HepG2 (cell line): Measurements from ENCODE around the gene CCDC154. TPM values are rescaled to one million over a fixed set of nuclear protein-coding genes. Genes with fewer than 3 reads are reported as not detected.

Experiments
- ARHGAP35 ChIP-seq: sonication (generic); formaldehyde crosslinking; IDR thresholded peaks from 2 replicates; pipeline ENCODE4 v1.9.0; 2022; ENCODE audit warnings: mild to moderate bottlenecking, inconsistent platforms, moderate library complexity, missing genetic modification reagents, borderline replicate concordance
- ATM ChIP-seq: fragments of 450-650 bp; IDR thresholded peaks from 2 replicates; pipeline ENCODE4 v1.7.1; 2017; ENCODE audit warnings: mild to moderate bottlenecking, borderline replicate concordance
- FLYWCH1 ChIP-seq: sonication (generic); formaldehyde crosslinking; IDR thresholded peaks from 2 replicates; pipeline ENCODE4 v1.8.1; 2023; ENCODE audit warnings: mild to moderate bottlenecking, missing genetic modification reagents
- GATAD1 ChIP-seq: IDR thresholded peaks from 2 replicates; pipeline ENCODE4 v1.6.1; 2016; ENCODE audit warnings: missing genetic modification reagents, missing compliant biosample characterization
- HOXA7 ChIP-seq: sonication (generic); formaldehyde crosslinking; IDR thresholded peaks from 2 replicates; pipeline ENCODE4 v1.8.1; 2022; ENCODE audit warnings: mild to moderate bottlenecking, missing genetic modification reagents, moderate library complexity
- KDM2A ChIP-seq: sonication (generic); formaldehyde crosslinking; IDR thresholded peaks from 2 replicates; pipeline ENCODE4 v1.4.0; 2020; ENCODE audit warnings: low read depth, missing genetic modification reagents, borderline replicate concordance
- MXD4 ChIP-seq: IDR thresholded peaks from 2 replicates; pipeline ENCODE4 v1.6.1; 2016; ENCODE audit warnings: mild to moderate bottlenecking, missing biosample characterization, missing genetic modification reagents
- PCBP2 ChIP-seq: fragments of 200-400 bp; formaldehyde crosslinking; optimal IDR thresholded peaks from 2 replicates; pipeline ENCODE3; 2018; ENCODE audit warnings: low read length, low read depth; ENCODE audit not compliant: poor library complexity, severe bottlenecking
- PHF5A ChIP-seq: IDR thresholded peaks from one replicate; pipeline ENCODE4 v1.6.1; 2018; ENCODE audit warnings: low read depth, missing genetic modification reagents; ENCODE audit not compliant: unreplicated experiment
- SNAI1 ChIP-seq: sonication (generic); formaldehyde crosslinking; IDR thresholded peaks from 2 replicates; pipeline ENCODE4 v1.5.0; 2020; ENCODE audit warnings: mild to moderate bottlenecking, missing genetic modification reagents, borderline replicate concordance
- YEATS4 ChIP-seq: sonication (generic); formaldehyde crosslinking; IDR thresholded peaks from 2 replicates; pipeline ENCODE4 v1.4.0; 2020; ENCODE audit warnings: missing genetic modification reagents, borderline replicate concordance
- ZFP37 ChIP-seq: sonication (generic); formaldehyde crosslinking; IDR thresholded peaks from 2 replicates; pipeline ENCODE4 v1.4.0; 2020; ENCODE audit warnings: missing genetic modification reagents, borderline replicate concordance
- ZNF207 ChIP-seq: fragments of 450-650 bp; IDR thresholded peaks from 2 replicates; pipeline ENCODE4 v1.6.1; 2016; ENCODE audit warnings: antibody characterized with exemption, borderline replicate concordance
- ZNF331 ChIP-seq: sonication (generic); formaldehyde crosslinking; IDR thresholded peaks from 2 replicates; pipeline ENCODE4 v1.4.0; 2020; ENCODE audit warnings: missing genetic modification reagents
- ZNF552 ChIP-seq: sonication (generic); formaldehyde crosslinking; IDR thresholded peaks from 2 replicates; pipeline ENCODE4 v1.9.0; 2022; ENCODE audit warnings: missing genetic modification reagents, mild to moderate bottlenecking, borderline replicate concordance
- ZNF556 ChIP-seq: sonication (generic); formaldehyde crosslinking; IDR thresholded peaks from 2 replicates; pipeline ENCODE4 v1.4.0; 2020; ENCODE audit warnings: mild to moderate bottlenecking, missing genetic modification reagents, borderline replicate concordance
- ZNF598 ChIP-seq: sonication (generic); formaldehyde crosslinking; IDR thresholded peaks from 2 replicates; pipeline ENCODE4 v1.5.1; 2020; ENCODE audit warnings: mild to moderate bottlenecking, missing genetic modification reagents, borderline replicate concordance
- ZNF607 ChIP-seq: sonication (generic); formaldehyde crosslinking; IDR thresholded peaks from 2 replicates; pipeline ENCODE4 v1.5.1; 2020; ENCODE audit warnings: missing genetic modification reagents, mild to moderate bottlenecking, borderline replicate concordance
- ZNF670 ChIP-seq: sonication (generic); formaldehyde crosslinking; IDR thresholded peaks from 2 replicates; pipeline ENCODE4 v1.8.0; 2022; ENCODE audit warnings: mild to moderate bottlenecking, missing genetic modification reagents, borderline replicate concordance
- ZZZ3 ChIP-seq: sonication (generic); formaldehyde crosslinking; IDR thresholded peaks from 2 replicates; pipeline ENCODE4 v1.4.0; 2020; ENCODE audit warnings: missing genetic modification reagents, mild to moderate bottlenecking, borderline replicate concordance
- polyA plus RNA-seq, 8 experiments: library from polyadenylated mRNA; depleted of rRNA in 3 of 8; stranded (reverse) in 7 of 8; unstranded in 1 of 8; fragments of >200 nt; fragmentation: Illumina TruSeq in 4 of 8; extraction: Trizol in 4 of 8; gene quantifications; 2 replicates each; pipeline versions ENCODE4 v1.2.1 to v1.2.3, GENCODE V29; 2011 to 2016; ENCODE audit warnings: low read depth in 4 of 8, missing spikeins in 1 of 8, mixed read lengths in 1 of 8; ENCODE audit not compliant: insufficient read depth in 1 of 8
- total RNA-seq, 5 experiments: library from RNA; depleted of rRNA; stranded (reverse); fragments of >200 nt; fragmentation: Illumina TruSeq; extraction: Trizol; gene quantifications; 2 replicates each; pipeline ENCODE4 v1.2.3, GENCODE V29; 2016; ENCODE audit warnings: low read depth in 1 of 5
- TF ChIP-seq, protein P1 (sequence below): sonication (generic); formaldehyde crosslinking; conservative IDR thresholded peaks from 2 replicates; pipeline ENCODE4 v1.4.0; 2020; ENCODE audit warnings: missing genetic modification reagents
- TF ChIP-seq, protein P2 (sequence below): IDR thresholded peaks from 2 replicates; pipeline ENCODE4 v1.6.1; 2016; ENCODE audit warnings: missing compliant biosample characterization, missing genetic modification reagents, borderline replicate concordance
- TF ChIP-seq, protein P3 (sequence below): sonication (generic); formaldehyde crosslinking; IDR thresholded peaks from 2 replicates; pipeline ENCODE4 v1.4.0; 2020; ENCODE audit warnings: missing genetic modification reagents, borderline replicate concordance
- TF ChIP-seq, protein P4 (sequence below): sonication (generic); formaldehyde crosslinking; IDR thresholded peaks from 2 replicates; pipeline ENCODE4 v1.4.0; 2020; ENCODE audit warnings: missing genetic modification reagents

Gene CCDC154
- total and polyA plus RNA-seq, 2 of the 13 experiments (the other 11 are each of a cell fraction or from before 2014, with no cell fraction given), result 0.92 to 1.5 TPM

DNA sequence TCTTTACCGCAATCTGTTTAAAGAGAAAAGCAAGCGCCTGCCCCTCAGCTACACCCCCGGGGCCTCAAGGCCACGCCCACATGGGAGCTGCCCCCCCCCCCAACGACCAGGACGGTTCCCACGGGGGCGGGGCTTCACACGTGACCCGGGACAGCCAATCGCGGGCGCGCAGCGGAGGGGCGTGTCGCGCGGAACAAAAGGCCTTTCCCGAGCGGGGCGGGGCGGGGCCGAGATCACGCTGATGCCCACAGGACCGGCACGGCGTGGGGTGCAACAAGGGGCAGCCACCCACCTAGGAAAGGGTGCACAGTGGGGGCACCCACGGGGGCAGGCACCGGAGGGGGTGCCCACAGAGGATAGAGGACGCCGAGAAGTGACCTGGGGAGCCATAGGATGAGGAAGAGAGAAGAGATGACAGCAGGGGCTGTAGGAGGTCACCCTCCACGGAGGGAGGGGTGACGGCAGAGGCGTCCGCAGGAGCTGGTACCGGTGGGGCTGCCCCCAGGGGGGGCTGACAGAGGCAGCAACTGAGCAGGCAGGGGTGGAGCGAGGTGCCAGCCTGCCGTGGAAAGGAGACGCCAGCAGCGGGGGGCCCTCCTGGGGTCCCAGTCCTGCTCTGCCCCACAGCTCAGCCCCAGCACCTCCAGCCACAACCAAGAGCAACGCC, 36.1 kb downstream of the CCDC154 start (continued):
- TF ChIP-seq HOXA7 (CRISPR knock-in tag) (no peak), SNAI1 (CRISPR knock-in tag) (no peak), ZNF331 (no peak), ZNF556 (CRISPR knock-in tag) (no peak), GATAD1 (peak; percentile 53), ZFP37 (CRISPR knock-in tag) (no peak), ZNF552 (CRISPR knock-in tag) (no peak), ATM (no peak), KDM2A (peak; percentile 90), ZZZ3 (CRISPR knock-in tag) (peak; percentile 99; the same call in 1 of the 2 replicates), ARHGAP35 (CRISPR knock-in tag) (no peak), YEATS4 (CRISPR knock-in tag) (no peak), PHF5A (CRISPR knock-in tag) (no peak), FLYWCH1 (CRISPR knock-in tag) (no peak), MXD4 (CRISPR knock-in tag) (peak; percentile 52; the same call in 1 of the 2 replicates), ZNF598 (CRISPR knock-in tag) (no peak), ZNF207 (no peak), PCBP2 (no peak), ZNF670 (CRISPR knock-in tag) (no peak), ZNF607 (no peak)
- TF ChIP-seq, protein P1, sequence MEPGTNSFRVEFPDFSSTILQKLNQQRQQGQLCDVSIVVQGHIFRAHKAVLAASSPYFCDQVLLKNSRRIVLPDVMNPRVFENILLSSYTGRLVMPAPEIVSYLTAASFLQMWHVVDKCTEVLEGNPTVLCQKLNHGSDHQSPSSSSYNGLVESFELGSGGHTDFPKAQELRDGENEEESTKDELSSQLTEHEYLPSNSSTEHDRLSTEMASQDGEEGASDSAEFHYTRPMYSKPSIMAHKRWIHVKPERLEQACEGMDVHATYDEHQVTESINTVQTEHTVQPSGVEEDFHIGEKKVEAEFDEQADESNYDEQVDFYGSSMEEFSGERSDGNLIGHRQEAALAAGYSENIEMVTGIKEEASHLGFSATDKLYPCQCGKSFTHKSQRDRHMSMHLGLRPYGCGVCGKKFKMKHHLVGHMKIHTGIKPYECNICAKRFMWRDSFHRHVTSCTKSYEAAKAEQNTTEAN (CRISPR knock-in tag), result no peak
- TF ChIP-seq, protein P2, sequence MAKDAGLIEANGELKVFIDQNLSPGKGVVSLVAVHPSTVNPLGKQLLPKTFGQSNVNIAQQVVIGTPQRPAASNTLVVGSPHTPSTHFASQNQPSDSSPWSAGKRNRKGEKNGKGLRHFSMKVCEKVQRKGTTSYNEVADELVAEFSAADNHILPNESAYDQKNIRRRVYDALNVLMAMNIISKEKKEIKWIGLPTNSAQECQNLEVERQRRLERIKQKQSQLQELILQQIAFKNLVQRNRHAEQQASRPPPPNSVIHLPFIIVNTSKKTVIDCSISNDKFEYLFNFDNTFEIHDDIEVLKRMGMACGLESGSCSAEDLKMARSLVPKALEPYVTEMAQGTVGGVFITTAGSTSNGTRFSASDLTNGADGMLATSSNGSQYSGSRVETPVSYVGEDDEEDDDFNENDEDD (CRISPR knock-in tag), result no peak
- TF ChIP-seq, protein P3, sequence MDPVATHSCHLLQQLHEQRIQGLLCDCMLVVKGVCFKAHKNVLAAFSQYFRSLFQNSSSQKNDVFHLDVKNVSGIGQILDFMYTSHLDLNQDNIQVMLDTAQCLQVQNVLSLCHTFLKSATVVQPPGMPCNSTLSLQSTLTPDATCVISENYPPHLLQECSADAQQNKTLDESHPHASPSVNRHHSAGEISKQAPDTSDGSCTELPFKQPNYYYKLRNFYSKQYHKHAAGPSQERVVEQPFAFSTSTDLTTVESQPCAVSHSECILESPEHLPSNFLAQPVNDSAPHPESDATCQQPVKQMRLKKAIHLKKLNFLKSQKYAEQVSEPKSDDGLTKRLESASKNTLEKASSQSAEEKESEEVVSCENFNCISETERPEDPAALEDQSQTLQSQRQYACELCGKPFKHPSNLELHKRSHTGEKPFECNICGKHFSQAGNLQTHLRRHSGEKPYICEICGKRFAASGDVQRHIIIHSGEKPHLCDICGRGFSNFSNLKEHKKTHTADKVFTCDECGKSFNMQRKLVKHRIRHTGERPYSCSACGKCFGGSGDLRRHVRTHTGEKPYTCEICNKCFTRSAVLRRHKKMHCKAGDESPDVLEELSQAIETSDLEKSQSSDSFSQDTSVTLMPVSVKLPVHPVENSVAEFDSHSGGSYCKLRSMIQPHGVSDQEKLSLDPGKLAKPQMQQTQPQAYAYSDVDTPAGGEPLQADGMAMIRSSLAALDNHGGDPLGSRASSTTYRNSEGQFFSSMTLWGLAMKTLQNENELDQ, result no peak
- TF ChIP-seq, protein P4, sequence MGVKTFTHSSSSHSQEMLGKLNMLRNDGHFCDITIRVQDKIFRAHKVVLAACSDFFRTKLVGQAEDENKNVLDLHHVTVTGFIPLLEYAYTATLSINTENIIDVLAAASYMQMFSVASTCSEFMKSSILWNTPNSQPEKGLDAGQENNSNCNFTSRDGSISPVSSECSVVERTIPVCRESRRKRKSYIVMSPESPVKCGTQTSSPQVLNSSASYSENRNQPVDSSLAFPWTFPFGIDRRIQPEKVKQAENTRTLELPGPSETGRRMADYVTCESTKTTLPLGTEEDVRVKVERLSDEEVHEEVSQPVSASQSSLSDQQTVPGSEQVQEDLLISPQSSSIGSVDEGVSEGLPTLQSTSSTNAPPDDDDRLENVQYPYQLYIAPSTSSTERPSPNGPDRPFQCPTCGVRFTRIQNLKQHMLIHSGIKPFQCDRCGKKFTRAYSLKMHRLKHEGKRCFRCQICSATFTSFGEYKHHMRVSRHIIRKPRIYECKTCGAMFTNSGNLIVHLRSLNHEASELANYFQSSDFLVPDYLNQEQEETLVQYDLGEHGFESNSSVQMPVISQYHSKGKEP (CRISPR knock-in tag), result no peak
